ENCODE measurements around the gene NSD1.
"Not testable (repeated sequence)": the region's sequence is repeated elsewhere in the genome, so short reads cannot be mapped to it uniquely, and the experiment has no call there.

Gene NSD1

DNA sequence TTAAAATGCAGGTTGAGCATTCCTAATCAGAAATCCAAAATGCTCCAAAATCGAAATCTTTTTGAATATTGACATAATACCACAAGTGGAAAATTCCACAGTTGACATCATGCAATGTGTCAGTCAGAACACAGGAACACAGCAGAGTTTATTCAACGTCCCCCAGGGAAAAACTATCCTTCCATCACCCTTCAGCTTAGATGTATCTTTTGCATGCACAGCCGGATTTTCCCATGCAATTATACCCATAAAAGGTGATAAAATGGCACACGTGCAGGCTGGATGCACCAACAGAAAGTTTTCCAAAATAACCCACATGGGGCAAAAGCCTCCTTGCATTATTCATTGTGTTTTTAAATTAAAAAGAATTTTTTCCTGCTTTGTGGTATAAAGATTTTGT, 98.8 kb downstream of the NSD1 start:
- DNase-seq, result no peak

DNA sequence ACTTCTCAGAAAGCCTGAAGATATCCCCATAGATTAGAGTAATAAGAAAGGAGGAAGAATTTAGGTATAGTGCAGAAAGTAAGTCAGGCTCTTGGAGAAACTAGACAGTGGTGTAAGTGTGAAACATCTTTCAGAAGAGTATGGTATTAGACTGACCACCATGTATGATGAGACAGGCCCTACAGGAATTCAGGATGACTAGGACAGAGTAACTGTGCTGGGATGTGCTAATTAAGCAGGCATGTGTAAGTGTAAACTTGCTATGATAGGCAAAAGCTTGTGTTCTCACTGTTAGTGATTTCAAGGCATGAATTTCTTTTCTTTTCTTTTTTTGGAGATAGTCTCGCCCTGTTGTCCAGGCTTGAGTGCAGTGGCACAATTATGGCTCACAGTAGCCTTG, 99.2 kb downstream of the NSD1 start:
- no peak for DNase-seq

DNA sequence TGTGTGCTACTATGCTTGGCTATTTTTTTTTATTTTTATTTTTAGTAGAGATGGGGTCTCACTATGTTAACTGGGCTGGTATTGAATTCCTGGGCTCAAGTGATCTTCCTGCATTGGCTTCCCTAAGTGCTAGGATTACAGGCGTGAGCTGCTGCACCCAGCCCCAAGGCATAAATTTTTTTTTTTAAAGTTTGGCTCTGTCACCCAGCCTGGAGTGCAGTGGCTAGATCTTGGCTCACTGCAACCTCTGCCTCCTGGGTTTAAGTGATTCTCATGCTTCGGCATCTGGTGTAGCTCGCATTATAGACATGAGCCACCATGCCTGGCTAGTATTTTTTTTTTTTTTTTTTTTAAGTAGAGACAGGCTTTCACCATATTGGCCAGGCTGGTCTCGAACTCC, 99.6 kb downstream of the NSD1 start:
- no peak for DNase-seq

- DNase-seq, result no peak
Observed at GRCh38 chr5:177233802-177234201, 100.2 kb downstream of the NSD1 start.

GRCh38 chr5:177234841-177235240, 101.3 kb downstream of the NSD1 start:
- DNase-seq, result no peak

DNA sequence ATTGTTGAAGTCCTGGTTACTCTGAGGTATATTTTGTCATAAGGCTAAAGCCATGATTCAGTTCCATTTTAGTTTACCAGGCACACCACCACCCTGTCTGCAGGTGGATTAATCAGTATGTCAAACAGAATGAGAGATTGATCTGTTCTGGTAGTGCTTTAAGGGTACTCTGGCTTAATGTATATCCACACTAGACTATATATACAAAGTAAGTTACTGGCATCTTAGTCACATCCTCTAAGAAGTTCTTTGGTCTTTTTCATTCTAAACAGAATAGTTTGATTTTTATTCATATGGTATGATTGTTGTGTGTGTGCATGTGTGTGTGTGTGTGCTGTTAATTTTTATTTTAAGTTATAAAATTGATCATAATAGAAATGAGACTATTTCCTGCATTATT, 108.2 kb downstream of the NSD1 start:
- no peak for DNase-seq

GRCh38 chr5:177242304-177242703, 108.7 kb downstream of the NSD1 start:
- no peak for DNase-seq

GRCh38 chr5:177249761-177250537, 116.4 kb downstream of the NSD1 start:
- DNase-seq, result no peak

DNA sequence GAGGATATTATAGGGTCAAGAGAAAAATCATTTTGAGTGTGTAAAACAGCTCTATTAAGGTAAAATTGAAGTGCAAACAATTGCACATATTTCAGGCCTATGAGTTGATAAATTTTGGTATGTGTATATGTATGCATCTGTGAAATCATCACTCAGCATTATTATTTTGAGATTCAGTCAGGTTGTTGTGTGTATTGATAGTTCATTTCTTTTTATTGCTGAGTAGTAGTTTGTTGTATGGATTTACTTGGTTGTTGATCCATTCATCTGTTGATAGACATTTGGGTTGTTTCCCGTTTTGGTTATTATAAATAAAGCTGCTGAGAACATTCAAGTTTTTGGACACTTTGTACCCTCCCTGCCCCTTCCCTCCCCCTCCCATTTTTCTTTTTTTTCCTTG, 119.7 kb downstream of the NSD1 start:
- DNase-seq, result no peak

DNA sequence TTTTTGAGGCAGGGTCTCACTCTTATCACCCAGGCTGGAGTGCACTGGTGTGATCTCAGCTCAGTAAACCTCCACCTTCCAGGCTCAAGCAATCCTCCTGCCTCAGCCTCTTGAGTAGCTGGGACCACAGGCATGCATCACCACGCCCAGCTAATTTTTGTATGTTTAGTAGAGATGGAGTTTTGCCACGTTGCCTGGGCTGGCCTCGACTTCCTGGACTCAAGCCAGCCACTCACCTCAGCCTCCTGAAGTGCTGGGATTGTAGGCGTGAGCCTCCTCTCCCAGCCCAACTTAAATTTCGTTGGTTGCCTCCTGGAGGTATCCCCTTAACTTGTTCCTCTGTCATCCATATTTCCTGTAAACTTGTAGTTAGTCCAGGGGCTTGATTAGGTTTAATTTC, 122.7 kb downstream of the NSD1 start:
- DNase-seq, result no peak

DNA sequence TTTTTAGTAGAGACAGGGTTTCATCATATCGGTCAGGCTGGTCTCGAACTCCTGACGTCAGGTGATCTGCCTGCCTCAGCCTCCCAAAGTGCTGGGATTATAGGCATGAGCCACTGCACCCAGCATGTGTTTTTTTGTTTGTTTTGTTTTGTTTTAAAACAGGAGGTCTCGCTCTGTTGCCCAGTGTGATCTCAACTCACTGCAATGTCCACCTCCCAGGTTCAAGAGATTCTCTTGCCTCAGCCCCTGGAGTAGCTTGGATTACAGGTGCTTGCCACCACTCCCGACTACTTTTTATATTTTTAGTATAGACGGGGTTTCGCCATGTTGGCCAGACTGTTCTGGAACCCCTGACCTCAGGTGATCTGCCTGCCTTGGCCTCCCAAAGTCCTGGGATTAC, 125.1 kb downstream of the NSD1 start:
- DNase-seq, result not testable (repeated sequence)

GRCh38 chr5:177260961-177261360, 127.4 kb downstream of the NSD1 start:
- no peak for DNase-seq

GRCh38 chr5:177261510-177261909, 127.9 kb downstream of the NSD1 start:
- DNase-seq, result no peak

GRCh38 chr5:177264178-177264577, 130.6 kb downstream of the NSD1 start:
- DNase-seq, result no peak

DNA sequence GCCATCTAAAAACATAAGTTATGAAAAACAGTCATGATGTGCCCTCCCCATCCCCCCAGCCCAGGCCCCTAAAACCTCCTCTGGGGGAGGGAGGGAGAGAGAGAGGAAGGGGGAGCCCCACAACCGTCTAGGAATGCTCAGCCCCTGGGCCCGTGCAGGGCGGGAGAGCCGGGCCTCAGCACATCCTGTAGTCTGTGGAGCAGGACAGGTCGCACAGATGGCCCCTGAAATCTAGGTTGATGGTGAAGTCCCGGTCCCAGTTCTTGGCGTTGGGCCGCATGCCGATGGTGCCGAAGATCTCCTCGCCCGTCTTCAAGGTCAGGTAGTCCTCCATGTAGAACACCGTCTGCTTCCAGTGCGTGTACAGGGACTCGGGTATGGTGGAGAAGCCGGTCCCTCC, 131.8 kb downstream of the NSD1 start:
- DNase-seq, result no peak

GRCh38 chr5:177269232-177269895, 135.8 kb downstream of the NSD1 start:
- DNase-seq, result no peak

- DNase-seq, result no peak
Observed at GRCh38 chr5:177269976-177270375, 136.4 kb downstream of the NSD1 start.

DNA sequence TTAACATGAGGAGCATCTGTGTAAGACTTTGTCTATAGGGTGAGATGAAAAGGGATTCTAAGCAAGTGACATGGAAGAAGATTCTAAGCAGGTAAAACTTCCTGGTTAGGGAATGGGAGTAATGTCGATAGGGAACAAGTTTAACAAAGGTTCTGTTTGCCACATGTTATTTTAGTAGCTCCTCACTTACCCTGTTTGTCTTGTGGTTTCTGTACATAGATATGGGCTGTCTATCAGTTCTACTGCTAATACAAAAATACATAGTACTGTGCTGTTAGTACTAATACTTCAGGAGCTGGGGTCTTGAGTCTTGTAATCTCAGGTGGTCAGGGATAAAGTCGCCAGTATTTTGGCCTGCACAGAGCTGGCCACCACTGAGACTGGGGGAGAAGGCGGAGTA, 137.1 kb downstream of the NSD1 start:
- DNase-seq, result no peak

GRCh38 chr5:177271113-177271512, 137.5 kb downstream of the NSD1 start:
- no peak for DNase-seq

GRCh38 chr5:177275883-177276282, 142.3 kb downstream of the NSD1 start:
- DNase-seq, result no peak

DNA sequence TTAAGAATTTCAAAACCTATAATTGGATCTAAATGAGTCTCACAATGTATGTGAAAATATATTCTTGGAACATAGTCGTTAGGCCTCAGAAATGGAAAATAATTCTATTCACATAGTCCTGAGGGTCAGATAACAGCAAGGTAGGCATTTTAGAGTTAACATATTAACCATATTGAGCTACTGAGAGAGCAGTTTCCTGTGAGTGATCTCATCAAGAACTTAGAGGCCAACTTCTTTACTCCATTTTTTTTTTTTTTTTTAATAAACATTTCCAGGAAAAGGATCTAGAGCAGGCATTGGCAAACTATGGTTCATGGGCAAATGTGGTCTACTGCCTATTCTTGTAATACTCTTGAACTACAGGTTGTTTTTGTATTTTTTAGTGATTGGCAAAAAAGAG, 143.3 kb downstream of the NSD1 start:
- no peak for DNase-seq

- DNase-seq, result no peak
Observed at GRCh38 chr5:177288191-177288590, 154.6 kb downstream of the NSD1 start.

DNA sequence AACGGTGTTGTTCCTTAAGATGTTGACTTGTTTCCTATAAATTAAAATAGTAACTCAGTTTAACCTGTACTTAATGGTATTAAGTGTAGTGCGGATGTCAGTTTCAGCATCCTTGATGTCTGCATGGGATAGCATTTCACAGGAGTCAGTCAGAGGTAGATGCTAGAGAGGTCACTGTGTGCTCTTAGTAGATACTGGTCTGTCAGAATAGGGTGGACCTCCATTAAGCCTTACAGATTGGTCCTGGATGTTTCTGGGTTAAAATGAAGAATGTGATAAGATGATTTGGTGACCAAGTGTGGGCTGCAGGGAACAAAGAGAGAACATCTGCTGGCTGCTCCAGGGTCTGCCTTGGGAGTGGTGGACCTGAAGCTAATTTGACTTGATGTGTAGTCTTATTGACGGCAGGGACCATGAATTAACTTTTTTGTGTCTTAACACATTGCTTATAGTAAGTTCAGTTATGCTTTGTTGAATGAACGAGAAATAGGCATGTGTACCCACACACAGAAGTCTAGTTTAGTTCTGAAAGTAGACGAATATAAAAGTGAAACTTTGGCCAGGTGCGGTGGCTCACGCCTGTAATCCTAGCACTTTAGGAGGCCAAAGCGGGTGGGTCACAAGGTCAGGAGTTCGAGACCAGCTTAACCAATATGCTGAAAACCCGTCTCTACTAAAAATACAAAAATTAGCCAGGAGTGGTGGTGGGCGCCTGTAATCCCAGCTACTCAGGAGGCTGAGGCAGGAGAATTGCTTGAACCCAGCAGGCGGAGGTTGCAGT, 157.4 kb downstream of the NSD1 start:
- no peak for DNase-seq

DNA sequence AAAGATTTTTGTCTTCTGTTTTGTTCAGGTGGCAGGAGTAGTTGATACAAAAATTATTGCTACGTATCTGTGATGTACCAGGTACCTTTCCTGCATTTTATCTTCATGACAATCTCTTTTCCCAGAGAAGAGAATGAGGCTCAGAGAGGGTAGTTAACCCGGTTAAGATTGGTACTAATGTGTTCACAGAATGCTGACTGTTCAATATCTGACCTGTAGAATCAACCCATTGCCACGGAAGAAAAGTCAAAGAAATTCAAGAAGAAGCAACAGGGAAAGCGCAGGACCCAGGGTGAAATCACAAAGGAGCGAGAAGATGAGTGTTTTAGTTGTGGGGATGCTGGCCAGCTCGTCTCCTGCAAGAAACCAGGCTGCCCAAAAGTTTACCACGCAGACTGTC, 158.2 kb downstream of the NSD1 start:
- no peak for DNase-seq

All from activated gamma-delta T cell (primary cell).